Measurements from ENCODE around the gene TRIM50.

TRIM50 gene

GRCh38 chr7:73350306-73351068 is 22.6 kb upstream of the TRIM50 start:
- H4K20me1 ChIP-seq (ENCODE audit: insufficient read depth, low read length), result no peaks in the 10 kb centered on the region
- no peaks in the 10 kb centered on the region for H3K9me2 ChIP-seq (replicated peaks; ENCODE audit: insufficient read depth, low read length)
- no peak overlapping the region for H3K9ac ChIP-seq (ENCODE audit: low read length)
- no peak overlapping the region for H3K4me2 ChIP-seq (ENCODE audit: low read depth, low read length)
- no peak overlapping the region for H2AFZ ChIP-seq (ENCODE audit: low read length)
- H3K9me3 ChIP-seq (replicated peaks; ENCODE audit: insufficient read depth, low read length), result no peaks in the 10 kb centered on the region
- no peaks in the 10 kb centered on the region for H3K4me1 ChIP-seq (ENCODE audit: low read length)
- no peaks in the 10 kb centered on the region for H3K79me2 ChIP-seq (ENCODE audit: low read length)
- no peaks in the 10 kb centered on the region for H3K27me3 ChIP-seq (replicated peaks; ENCODE audit: insufficient read depth, low read length)
- no peaks in the 10 kb centered on the region for H3K36me3 ChIP-seq (replicated peaks; ENCODE audit: insufficient read depth, low read length)
- no peak overlapping the region for H3K27ac ChIP-seq (ENCODE audit: low read length)
- TF ChIP-seq EZH2 (optimal IDR thresholded peaks at IDR 0.05; ENCODE audit: low read depth, low read length) (no peak), CTCF (IDR thresholded peaks at IDR 0.05; ENCODE audit: low read length) (no peak), EZH2phosphoT487 (IDR thresholded peaks at IDR 0.05; ENCODE audit: low read length) (no peak)
- H3K4me3 ChIP-seq (ENCODE audit: low read length), result no peak overlapping the region
- no peaks in the 10 kb centered on the region for H3F3A ChIP-seq (ENCODE audit: insufficient read depth, low read length)
- no peak for DNase-seq

- no peak overlapping the region for H3K9ac ChIP-seq (ENCODE audit: low read length)
- no peak for TF ChIP-seq EZH2 (optimal IDR thresholded peaks at IDR 0.05; ENCODE audit: low read depth, low read length)
- no peak for TF ChIP-seq CTCF (IDR thresholded peaks at IDR 0.05; ENCODE audit: low read length)
- TF ChIP-seq EZH2phosphoT487 (IDR thresholded peaks at IDR 0.05; ENCODE audit: low read length), result no peak
- no peaks in the 10 kb centered on the region for H3K27me3 ChIP-seq (replicated peaks; ENCODE audit: insufficient read depth, low read length)
- H3K4me2 ChIP-seq (ENCODE audit: low read depth, low read length), result no peak overlapping the region
- H4K20me1 ChIP-seq (ENCODE audit: insufficient read depth, low read length), result no peaks in the 10 kb centered on the region
- H3K4me3 ChIP-seq (ENCODE audit: low read length), result no peak overlapping the region
- H3K9me3 ChIP-seq (replicated peaks; ENCODE audit: insufficient read depth, low read length), result no peaks in the 10 kb centered on the region
- no peak overlapping the region for H3K27ac ChIP-seq (ENCODE audit: low read length)
- DNase-seq, result no peak
- no peaks in the 10 kb centered on the region for H3K9me2 ChIP-seq (replicated peaks; ENCODE audit: insufficient read depth, low read length)
- H2AFZ ChIP-seq (ENCODE audit: low read length), result no peak overlapping the region
- no peaks in the 10 kb centered on the region for H3K36me3 ChIP-seq (replicated peaks; ENCODE audit: insufficient read depth, low read length)
- H3K79me2 ChIP-seq (ENCODE audit: low read length), result no peaks in the 10 kb centered on the region
- no peaks in the 10 kb centered on the region for H3K4me1 ChIP-seq (ENCODE audit: low read length)
- no peaks in the 10 kb centered on the region for H3F3A ChIP-seq (ENCODE audit: insufficient read depth, low read length)
These were observed 21.9 kb upstream of the TRIM50 start for GRCh38 chr7:73349763-73350162.

GRCh38 chr7:73345951-73346350 is 18.1 kb upstream of the TRIM50 start:
- no peak overlapping the region for H3K4me2 ChIP-seq (ENCODE audit: low read depth, low read length)

More at GRCh38 chr7:73345951-73346350, 18.1 kb upstream of the TRIM50 start:
- Histone ChIP-seq H3K27ac (ENCODE audit: low read length) (no peak overlapping the region), H3K27me3 (replicated peaks; ENCODE audit: insufficient read depth, low read length) (no peaks in the 10 kb centered on the region), H4K20me1 (ENCODE audit: insufficient read depth, low read length) (no peaks in the 10 kb centered on the region), H3K4me3 (ENCODE audit: low read length) (no peak overlapping the region), H3K9me3 (replicated peaks; ENCODE audit: insufficient read depth, low read length) (no peaks in the 10 kb centered on the region), H3F3A (ENCODE audit: insufficient read depth, low read length) (no peaks in the 10 kb centered on the region), H3K9ac (ENCODE audit: low read length) (no peak overlapping the region), H3K4me1 (ENCODE audit: low read length) (peaks cover 6% of the 10 kb centered on the region; the same call in 1 of the 2 replicates), H3K36me3 (replicated peaks; ENCODE audit: insufficient read depth, low read length) (no peaks in the 10 kb centered on the region), H2AFZ (ENCODE audit: low read length) (no peak overlapping the region), H3K79me2 (ENCODE audit: low read length) (no peaks in the 10 kb centered on the region), H3K9me2 (replicated peaks; ENCODE audit: insufficient read depth, low read length) (no peaks in the 10 kb centered on the region)
- no peak for TF ChIP-seq EZH2 (optimal IDR thresholded peaks at IDR 0.05; ENCODE audit: low read depth, low read length)
- no peak for TF ChIP-seq EZH2phosphoT487 (IDR thresholded peaks at IDR 0.05; ENCODE audit: low read length)
- no peak for TF ChIP-seq CTCF (IDR thresholded peaks at IDR 0.05; ENCODE audit: low read length)
- DNase-seq, result no peak

Measured in MM.1S (cell line).